GF-D8 (cell line): Measurements from ENCODE around the gene RNASET2.
A peak's percentile ranks its signal among the peaks of the same experiment; 100 is the strongest.

Source experiments
- DNase-seq: peaks from one replicate; lab custom pipeline; 2025; lab: John Stamatoyannopoulos, UW

RNASET2 gene, protein sequence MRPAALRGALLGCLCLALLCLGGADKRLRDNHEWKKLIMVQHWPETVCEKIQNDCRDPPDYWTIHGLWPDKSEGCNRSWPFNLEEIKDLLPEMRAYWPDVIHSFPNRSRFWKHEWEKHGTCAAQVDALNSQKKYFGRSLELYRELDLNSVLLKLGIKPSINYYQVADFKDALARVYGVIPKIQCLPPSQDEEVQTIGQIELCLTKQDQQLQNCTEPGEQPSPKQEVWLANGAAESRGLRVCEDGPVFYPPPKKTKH

DNA sequence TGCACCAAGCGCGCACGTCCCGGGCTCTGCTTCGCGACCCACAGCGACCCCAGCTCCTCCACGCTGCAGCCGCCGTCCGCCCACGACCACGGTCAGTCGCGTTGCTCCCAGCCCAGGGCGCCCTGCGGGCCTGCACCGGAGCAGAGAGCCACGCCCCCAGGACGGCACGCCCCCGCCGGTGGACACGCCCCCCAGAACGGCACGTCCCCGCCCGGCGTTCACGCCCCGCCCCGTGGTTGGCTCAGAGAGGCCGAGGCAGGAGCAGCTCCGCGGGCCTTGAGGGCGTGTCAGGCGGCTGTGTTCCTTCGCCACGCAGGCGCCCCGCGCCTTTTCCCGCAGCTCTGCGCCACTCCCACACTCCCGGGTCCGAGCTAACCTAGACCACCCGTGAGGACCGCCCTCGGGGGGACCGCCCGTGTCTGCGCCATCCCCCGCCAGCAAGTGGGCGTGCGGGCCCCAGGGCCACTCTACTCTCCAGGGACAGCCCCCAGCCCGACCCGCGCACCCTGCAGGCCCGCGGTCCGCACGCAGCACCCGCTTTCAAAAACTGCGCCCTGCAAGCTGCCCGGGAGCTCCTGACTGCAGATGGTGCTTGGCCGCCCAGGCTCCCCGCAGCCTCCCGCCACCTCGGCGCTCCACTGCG lies at the start of gene RNASET2:
Gene RNASET2 (minus strand): TSS at position 107 of the 643 bp plus-strand sequence. CDS start 368 bp downstream, outside the sequence.
- peak; percentile 65 for DNase-seq

DNA sequence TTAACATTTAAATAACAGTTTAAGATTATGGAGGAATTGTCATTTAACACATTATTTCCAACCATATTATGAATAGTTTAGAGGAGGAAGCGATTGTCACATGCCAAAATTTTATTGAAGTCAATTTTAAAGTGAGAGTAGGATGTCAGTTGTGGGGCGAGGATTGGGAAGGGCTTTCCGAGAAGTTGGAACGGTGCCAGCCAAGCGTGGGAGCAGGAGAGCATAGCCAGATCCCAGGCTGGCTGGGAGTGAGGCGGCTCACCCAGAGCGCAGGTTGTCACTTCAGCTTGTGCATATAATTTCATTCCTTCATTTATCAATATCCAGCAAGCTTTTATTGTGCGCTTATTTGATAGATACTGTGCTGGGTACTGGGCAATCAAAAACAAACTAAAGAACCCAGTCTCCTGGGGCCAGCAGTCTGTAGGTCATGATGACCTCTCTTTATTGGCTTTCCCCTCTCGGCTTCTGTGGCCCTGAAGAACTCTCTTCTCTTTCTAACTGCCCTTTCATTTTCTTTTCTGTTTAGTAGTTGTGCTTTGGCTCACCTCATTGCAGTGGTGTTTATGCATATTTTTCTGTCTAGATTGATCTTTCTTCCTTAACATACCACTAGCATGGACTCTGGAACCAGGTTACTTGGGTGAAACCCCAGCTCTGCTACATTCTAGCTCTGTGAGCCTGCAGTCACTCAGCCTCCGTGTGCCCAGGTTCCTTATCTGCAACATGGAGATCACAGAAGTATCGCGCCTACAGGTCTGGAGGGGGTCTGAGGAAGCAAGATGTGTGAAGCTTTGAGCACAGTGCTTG lies 49.2 kb upstream of the RNASET2 start:
- no peak for DNase-seq

DNA sequence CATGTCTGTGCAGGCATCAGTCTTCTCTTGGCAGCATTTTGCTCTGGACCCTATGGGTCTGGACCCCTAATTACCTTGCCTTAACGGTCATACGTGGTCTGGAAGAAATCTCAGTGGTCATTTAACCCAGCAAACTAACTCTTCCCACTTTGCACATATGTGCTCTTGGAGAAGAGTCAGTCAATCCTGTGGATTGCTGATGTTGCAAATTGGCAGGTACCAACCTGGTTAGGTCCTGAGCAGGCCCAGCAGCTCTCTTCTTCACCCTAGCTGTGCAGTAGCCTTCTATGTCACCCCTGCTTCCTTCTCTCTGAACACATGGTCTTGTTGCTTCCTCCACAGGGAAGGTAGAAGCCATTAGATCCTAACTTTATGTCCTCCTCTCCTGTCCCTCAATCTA lies 44.4 kb upstream of the RNASET2 start:
- DNase-seq: no peak

DNA sequence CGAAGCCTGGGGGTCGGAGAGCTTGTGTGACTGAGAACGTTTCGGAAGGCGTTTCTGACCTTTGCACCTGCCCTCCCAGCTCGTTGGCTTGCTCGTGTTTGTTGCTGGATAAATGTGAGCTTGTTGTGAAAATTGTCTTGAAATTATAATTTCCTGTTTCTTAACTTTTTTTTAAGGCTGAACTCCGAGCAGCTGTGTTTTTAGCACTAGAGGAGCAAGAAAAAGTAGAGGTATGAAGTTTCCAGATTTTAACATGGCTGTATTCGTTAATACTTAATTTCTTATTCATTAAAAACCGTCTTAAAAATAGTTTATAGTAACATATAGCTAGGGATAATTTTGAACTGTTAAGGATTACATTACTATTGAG lies 43.5 kb upstream of the RNASET2 start:
- DNase-seq: no peak

DNA sequence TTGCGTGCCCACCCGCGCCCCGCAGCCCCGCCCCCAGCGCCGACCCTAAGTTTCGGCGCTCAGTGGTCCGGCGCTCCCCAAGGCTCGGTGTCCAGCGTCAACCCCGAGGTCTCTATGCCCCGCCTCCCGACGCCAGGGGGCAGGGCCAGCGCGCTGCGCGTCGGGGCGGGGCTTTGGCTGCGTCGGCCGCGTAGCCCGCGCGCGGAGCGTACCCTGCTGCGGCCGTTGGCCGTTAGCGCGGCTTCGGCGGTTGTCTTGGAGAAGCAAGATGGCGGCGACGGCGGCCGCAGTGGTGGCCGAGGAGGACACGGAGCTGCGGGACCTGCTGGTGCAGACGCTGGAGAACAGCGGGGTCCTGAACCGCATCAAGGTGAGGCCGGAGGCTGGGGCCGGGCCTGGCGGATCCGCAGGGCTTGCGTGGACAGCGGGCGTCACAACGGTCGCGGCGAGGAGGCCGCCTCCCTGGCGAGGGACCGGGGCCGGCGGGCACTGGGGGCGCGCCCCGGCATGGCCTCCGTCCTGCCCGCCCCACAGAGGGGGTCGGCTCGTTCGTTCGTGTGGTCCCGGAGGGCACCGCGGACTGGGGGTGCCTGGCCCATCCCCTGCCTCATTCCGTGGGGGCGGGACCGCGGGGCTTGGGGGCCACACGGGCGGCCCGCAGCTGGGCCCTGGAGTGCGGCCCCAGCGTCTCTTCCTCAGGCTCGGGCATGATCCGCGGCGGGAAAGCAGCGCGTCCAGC lies 43.0 kb upstream of the RNASET2 start, which contains the start of gene CEP43:
Gene CEP43 (plus strand): TSS at position 253 of the 739 bp plus-strand sequence. CDS start 16 bp downstream, at position 269.
- peak; percentile 85 for DNase-seq

DNA sequence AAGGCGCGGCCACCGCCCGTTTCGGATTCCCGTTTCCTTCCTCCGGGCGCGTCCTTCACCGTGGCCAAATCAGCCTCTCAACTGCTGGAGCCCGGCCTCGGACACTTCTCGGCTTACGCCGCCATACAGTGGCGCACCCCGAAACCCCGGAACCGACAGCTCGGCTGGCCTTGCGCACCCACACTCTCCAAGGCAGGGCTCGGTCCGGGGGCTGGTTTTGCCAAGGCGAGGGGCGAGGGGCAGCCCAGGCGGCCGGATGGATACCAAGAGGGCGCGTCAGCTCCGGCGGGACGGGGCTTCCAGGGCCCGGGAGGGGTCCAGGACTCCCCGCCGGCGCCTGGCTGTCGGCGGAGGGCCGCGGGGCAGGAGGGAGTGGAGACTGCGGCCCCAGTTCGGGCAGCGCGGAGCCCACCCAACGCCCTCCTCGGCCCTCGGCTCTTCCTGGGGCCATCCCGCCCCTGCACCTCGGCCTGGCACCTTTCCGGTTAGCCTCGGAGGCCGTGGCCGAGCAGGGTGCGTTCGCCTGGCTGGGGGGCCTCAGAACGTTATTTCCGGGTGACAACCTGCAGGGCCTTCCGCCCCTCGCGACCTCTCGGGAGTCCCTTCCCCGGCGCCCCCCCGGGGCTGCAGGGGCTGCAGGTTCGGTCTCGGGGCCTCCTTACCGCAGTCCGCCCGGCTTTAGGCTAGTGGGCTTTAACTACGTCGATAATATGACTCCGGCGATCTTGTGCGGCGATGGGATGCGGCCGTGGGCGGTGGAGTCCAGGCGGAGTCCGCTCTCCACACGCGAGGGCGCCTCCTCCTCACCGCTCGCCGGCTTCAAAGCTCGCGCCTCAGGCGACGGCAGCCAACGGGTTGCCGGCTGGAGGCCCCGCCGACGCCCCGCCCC lies 42.1 kb upstream of the RNASET2 start:
- no peak for DNase-seq

DNA sequence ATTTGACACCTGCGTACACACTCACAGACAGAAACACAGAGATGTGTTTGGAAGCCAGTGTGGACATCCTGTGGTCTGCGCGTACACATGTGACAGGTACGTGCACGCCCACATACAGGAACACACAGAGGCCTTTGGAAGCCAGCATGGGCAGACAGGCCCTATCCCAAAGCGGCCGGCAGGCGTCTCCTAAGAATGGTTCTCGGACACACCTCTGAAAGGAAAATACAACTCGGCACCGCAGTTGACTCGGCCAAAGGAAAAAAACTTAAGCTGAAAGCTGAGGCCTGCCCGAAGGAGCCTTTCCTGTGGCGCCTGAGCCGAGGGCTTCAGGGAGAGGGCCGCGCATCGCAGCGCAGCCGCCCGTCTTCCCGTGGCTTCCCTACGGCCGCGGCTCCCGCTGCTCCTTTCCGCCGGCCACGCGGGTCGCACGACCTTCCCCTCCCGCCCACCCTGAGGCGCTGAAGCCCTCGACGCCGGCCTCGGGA lies 41.5 kb upstream of the RNASET2 start:
- DNase-seq: peak; percentile 53

DNA sequence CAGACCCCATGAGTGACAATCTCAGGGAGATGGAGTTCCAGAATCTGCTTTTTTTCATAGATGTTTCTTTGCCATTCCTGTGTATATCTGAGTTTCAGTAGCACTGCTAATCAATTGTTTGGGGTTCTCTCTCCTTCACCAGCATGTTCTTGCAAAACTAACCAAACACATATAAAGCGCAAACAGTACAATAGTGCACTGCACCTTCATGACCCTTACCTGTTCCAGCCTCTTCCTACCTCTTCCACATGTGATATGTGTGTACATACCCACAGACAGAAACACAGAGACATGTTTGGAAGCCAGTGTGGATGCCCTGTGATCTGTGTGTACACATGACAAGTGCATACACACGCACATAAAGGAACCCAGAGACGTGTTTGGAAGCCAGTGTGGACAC lies 41.0 kb upstream of the RNASET2 start:
- no peak for DNase-seq

DNA sequence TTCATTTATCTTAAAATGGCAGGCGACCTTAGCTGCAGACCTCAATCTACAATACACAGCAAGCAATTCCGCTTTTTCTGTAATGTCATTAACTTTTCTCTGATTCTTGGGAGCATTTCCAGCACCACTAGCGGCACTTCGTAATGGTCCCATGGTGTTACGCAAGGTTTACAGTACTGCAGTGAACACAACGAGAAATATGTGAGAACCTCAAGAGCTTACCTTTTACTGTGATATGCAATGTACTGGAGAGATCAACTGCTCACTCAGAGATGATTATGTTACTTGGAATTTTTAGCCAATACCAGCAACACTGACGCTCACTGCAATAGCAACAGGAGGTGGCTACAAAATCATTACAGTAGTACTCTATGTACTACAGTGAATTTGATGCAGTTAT lies 40.1 kb upstream of the RNASET2 start:
- DNase-seq: no peak

DNA sequence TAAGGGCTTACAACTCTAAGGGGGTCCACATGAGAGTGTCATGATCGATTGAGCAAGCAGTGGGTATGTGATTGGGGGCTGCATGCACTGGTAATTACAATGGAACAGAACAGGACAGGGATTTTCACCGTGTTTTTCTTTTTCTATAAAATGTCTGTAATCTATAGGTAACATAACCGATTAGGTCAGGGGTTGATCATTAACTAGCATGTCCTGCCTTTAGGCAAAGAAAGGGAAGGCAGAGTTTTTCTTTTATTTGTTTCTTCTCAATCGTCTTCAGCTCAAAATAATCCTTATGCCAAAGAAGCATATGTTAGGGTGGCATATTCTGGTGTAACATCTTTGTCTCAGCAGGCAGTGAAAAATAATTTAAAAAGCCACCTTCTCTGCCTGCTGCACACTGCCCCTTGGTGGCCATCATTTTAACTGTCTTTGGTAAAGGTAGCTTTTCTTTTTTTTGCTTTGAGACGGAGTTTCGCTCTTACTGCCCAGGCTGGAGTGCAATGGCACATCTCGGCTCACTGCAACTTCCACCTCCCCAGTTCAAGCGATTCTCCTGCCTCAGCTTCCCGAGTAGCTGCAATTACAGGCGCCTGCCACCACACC lies 33.2 kb upstream of the RNASET2 start:
- DNase-seq: no peak

DNA sequence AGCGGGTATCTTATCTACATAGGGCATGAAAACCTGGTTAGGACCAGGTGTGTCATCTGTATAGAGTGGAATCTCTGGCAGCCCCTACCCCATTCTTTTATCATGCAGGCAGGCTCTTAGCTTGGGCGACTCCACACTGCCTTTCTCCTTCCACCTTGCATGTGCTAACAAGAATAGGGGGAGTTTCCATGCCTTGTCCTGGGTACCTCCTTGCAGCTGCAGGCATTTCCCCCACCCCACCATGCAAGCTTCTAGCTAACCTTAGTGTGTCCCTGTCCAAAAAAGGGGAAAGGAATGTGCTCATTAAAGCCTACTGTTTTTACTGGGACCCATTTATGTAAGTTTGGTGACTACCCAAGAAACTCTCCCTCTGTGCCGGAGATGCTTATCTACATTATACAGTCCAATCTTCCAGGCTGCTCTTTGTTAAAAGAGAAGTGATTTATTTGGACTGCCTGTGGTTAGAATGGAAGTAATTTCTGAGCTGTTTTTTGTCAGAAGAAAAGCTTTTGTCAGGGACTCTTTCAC lies 32.4 kb upstream of the RNASET2 start:
- DNase-seq: no peak

DNA sequence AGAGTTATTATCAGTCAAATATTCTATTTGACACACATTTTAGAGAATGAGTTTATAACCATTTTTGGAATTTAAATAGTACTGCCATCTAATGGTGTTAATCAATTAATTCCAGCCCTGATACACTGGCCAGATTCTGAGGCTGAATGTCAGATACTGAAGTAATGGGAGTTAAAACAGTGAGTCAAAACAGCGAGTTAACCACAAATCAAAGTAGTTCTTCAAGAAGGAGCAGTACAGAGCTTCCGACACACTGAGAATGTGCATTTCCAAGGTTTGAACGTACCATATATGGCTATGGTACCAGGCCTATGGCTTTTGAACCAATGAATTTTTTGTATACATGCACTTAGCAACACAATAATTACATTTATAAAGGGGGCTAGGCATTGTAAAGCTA lies 31.6 kb upstream of the RNASET2 start:
- no peak for DNase-seq

DNA sequence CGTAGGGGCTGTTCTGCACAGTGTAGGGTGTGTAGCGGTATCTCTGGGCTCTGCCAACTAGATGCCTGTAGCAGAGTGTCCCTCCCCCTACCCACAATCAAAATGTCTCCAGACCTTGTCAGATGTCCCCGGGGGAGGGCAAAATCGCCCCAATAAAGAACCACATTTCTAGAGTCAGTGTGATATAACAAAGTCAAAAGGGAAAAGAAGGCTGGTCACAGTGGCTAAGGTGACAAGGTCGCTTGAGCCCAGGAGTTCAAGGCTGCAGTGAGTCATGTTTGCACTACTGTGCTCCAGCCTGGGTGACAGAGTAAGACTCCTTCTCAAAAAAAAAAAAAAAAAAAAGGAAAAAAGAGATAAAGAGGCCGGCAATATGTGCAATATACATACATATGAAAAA lies 31.1 kb upstream of the RNASET2 start:
- DNase-seq: no peak

DNA sequence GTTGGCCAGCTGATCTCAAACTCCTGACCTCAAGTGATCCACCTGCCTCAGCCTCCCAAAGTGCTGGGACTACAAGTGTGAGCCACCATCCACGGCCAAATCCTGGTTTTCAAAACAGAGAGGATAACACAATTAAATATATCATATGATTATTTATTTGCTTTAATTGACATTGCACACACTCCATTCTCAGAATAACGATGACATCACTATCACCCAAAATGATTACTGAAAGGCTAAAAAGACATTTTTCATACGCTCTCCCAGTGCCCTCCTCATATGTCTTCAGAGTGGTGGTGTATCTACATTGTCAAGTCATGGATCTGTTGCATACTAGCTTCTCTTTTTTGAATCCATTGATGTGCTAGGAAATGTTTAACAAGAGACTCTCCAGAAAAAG lies 24.4 kb upstream of the RNASET2 start:
- no peak for DNase-seq

DNA sequence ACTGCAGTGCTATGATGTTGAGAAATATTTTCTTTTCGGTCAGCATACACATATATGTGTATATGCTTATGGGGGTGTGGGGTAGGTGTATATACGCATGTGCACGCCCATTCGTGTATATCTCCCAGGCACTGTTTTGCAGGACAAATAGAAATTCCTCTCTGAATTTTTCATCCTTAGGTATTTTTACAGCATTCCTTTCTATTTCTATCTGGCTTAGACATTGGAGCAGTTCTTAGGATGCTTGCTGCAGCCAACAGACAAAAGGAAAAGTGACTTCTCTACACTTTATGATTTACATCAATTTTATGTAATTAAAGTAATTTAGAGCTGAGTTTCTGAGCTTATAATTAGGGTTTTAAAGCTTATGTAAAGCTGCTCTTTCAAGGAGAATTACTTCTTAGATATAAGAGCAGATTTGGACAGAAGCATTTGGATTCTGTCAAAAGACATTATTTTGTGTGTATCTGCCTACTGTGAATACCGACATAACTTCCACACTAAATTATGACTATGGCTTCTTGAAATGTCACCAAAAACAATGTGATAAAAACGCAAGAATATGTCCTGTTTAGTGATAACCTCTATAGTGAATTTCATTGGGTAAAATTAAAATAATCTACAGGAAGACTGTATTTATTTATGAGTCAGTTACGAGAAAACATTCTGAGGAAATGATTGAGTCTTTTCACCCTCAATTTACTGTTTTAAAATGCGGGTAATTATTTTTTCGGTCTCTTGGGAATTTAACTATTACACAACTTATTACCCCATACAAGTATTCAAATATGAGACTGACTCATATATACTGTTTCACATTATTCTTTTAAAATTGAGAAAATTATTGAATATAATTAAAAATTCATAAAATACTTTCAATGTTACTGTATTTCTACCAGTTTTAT lies 21.5 kb upstream of the RNASET2 start:
- DNase-seq: no peak

DNA sequence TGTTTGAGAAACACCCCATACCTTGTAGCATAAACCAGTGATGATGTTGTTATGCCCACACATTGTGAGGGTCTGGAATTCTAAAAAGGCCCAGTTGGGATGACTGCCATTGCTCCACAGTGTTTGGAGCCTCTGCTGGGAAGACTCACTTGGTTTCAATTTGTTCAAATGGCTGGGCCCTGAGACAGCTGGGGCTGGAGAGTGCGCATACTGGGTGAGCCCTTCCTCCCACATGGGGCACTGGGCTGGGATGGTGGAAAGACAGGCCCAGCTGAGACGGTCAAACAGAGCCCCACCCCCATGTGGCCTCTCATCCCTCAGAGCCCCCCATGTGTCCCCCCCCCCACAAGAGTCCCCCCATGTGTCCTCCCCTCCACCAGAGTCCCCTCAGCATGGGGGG lies 20.3 kb upstream of the RNASET2 start:
- no peak for DNase-seq

DNA sequence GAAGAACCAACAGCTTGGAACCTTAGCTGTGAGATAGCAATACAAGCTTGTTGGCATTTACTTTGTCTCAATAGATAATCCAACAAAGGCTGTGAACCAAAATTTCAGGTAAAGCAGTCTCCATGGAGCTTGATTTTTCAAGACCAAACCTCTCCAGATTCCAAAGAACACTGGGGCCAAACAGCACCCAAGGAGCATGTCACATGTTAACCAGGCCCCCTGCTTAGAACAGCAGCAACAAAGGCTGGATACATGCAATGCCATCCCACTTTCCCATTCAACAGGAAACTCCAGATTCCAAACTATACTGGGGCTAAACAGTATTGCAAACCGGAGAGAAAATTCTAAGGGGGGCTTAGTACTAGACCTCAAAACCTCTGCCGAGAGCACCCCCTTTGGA lies 15.8 kb upstream of the RNASET2 start:
- no peak for DNase-seq

DNA sequence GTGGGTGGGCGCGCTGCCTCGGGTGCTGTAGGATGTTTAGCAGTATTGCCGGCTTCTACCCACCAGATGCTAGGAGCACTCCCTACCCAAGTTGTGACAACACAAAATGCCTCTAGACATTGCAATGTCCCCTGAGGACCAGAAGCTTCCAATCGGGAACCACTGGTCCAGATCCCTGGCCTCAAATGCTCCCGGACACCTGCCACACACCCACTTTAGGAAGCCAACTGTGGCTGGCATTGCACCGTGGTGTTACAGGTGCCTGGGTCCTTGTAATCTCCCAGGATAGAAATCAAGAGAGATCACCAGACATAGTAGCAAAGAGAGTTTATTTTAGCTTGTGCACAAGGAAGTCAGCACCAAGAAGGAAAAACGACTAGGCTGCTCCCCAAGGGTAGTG lies 14.9 kb upstream of the RNASET2 start:
- DNase-seq: no peak

DNA sequence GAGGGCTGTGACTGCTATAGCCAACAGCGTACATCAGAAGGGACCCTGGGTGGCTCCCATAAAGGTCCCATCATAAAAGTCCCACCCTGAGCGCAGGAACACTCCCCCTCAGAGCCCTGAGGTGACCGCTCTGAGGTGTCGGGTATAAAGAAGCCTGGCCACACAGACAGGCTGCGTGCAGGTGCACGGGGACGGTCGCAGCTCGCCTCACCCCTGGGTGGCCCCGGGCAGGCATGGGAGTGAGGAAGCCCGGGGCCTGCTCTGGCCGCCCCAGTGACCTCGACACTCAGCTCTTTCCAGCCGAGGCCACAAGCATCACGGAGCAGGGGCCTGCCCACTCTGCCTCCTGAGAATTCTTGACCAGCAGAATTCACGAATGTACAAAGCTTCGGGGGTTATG lies 14.4 kb upstream of the RNASET2 start:
- no peak for DNase-seq
